SK-N-SH (cell line): Measurements from ENCODE around the gene MVB12A. TPM values are rescaled to one million over a fixed set of nuclear protein-coding genes. Genes with fewer than 3 reads are reported as not detected.
A peak's percentile ranks its signal among the peaks of the same experiment; 100 is the strongest.

Experiments
- CTCF ChIA-PET: fragments of 300-600, 350-600 bp; formaldehyde crosslinking; extraction: SDS; loops from one replicate; lab custom pipeline; 2021; lab: Yijun Ruan, JAX
- POLR2A ChIA-PET: fragments of 350-600 bp; sonication (Branson Sonifier 250); formaldehyde crosslinking; extraction: SDS; loops from one replicate; lab custom pipeline; 2020; ENCODE audit warnings: antibody characterized with exemption, inconsistent platforms; lab: Yijun Ruan, JAX
- DNase-seq: peaks from one replicate; pipeline ENCODE4 v3.0.0; 2012
- H2AFZ ChIP-seq: fragments of 200-600 bp; sonication (generic); 2 replicates; pipeline ENCODE4 v1.8.1; 2016; ENCODE audit warnings: antibody characterized with exemption, mild to moderate bottlenecking, low read depth
- H3F3A ChIP-seq: fragments of 200-600 bp; sonication (generic); replicated peaks from 2 replicates; pipeline ENCODE3; 2016; ENCODE audit warnings: antibody characterized with exemption, mild to moderate bottlenecking; ENCODE audit not compliant: insufficient read depth
- H3K27ac ChIP-seq, 2 experiments: fragments of 200-500 bp in 1 of 2; fragments of 200-600 bp in 1 of 2; sonication (Bioruptor generic) in 1 of 2; sonication (generic), shearing (Covaris generic) in 1 of 2; 2 replicates each; pipeline versions ENCODE4 v1.5.1 to v1.6.1; 2014 to 2016; ENCODE audit warnings: low read depth in 2 of 2, inconsistent platforms in 1 of 2, low read length in 1 of 2, mild to moderate bottlenecking in 1 of 2, mixed read lengths in 1 of 2
- H3K27me3 ChIP-seq: fragments of 200-600 bp; sonication (generic), shearing (Covaris generic); 2 replicates; pipeline ENCODE4 v1.6.1; 2016; ENCODE audit warnings: mixed run types; ENCODE audit not compliant: insufficient read depth
- H3K36me3 ChIP-seq, 2 experiments: fragments of 200-500 bp in 1 of 2; fragments of 200-600 bp in 1 of 2; sonication (Bioruptor generic) in 1 of 2; sonication (generic) in 1 of 2; replicated peaks in 1 of 2; 2 replicates each; pipeline versions ENCODE3 to v1.5.1; 2014 to 2016; ENCODE audit warnings: low read length in 1 of 2, mild to moderate bottlenecking in 1 of 2; ENCODE audit not compliant: insufficient read depth in 2 of 2, control insufficient read depth in 1 of 2
- H3K4me1 ChIP-seq, 2 experiments: fragments of 200-500 bp in 1 of 2; fragments of 200-600 bp in 1 of 2; sonication (Bioruptor generic) in 1 of 2; sonication (generic), shearing (Covaris generic) in 1 of 2; 2 replicates each; pipeline versions ENCODE4 v1.5.1 to v1.6.1; 2014 to 2016; ENCODE audit warnings: low read depth in 1 of 2, low read length in 1 of 2, mixed run types in 1 of 2; ENCODE audit not compliant: insufficient read depth in 2 of 2, control insufficient read depth in 1 of 2
- H3K4me2 ChIP-seq: fragments of 200-600 bp; sonication (generic), shearing (Covaris generic); 2 replicates; pipeline ENCODE4 v1.6.1; 2017; ENCODE audit warnings: mixed run types
- H3K4me3 ChIP-seq, 2 experiments: fragments of 200-500 bp in 1 of 2; fragments of 200-600 bp in 1 of 2; sonication (Bioruptor generic) in 1 of 2; sonication (generic), shearing (Covaris generic) in 1 of 2; 2 replicates each; pipeline versions ENCODE4 v1.5.1 to v1.8.1; 2014 to 2016; ENCODE audit warnings: low read depth in 2 of 2, inconsistent platforms in 1 of 2, low read length in 1 of 2, mild to moderate bottlenecking in 1 of 2, mixed read lengths in 1 of 2, moderate library complexity in 1 of 2
- H3K79me2 ChIP-seq: fragments of 200-600 bp; sonication (generic); 2 replicates; pipeline ENCODE4 v1.8.1; 2017; ENCODE audit warnings: mild to moderate bottlenecking; ENCODE audit not compliant: insufficient read depth
- H3K9ac ChIP-seq: fragments of 200-600 bp; sonication (generic); 2 replicates; pipeline ENCODE4 v1.6.1; 2017; ENCODE audit warnings: mixed run types
- H3K9me2 ChIP-seq: fragments of 200-600 bp; sonication (generic); 2 replicates; pipeline ENCODE4 v1.6.1; 2017; ENCODE audit warnings: mixed run types
- H3K9me3 ChIP-seq: fragments of 200-600 bp; sonication (generic); 2 replicates; pipeline ENCODE4 v1.6.1; 2017; ENCODE audit warnings: mixed run types, mild to moderate bottlenecking, moderate library complexity
- H4K20me1 ChIP-seq: fragments of 200-600 bp; sonication (generic); 2 replicates; pipeline ENCODE4 v1.6.1; 2017; ENCODE audit warnings: mild to moderate bottlenecking, mixed run types; ENCODE audit not compliant: insufficient read depth
- EP300 ChIP-seq, 2 experiments: IDR thresholded peaks; 2 replicates each; pipeline versions ENCODE4 v1.4.0 to v1.6.1; 2012; ENCODE audit warnings: borderline replicate concordance in 1 of 2, low read depth in 1 of 2, low read length in 1 of 2
- EZH2phosphoT487 ChIP-seq: fragments of 200-600 bp; sonication (generic); IDR thresholded peaks from 2 replicates; pipeline ENCODE4 v1.6.1; 2017; ENCODE audit warnings: low read depth, mixed run types, mild to moderate bottlenecking, antibody characterized with exemption, moderate library complexity, borderline replicate concordance
- FOXJ3 ChIP-seq: sonication (generic); formaldehyde crosslinking; IDR thresholded peaks from 2 replicates; pipeline ENCODE4 v1.5.1; 2020; ENCODE audit warnings: mild to moderate bottlenecking, missing genetic modification reagents
- GATA2 ChIP-seq: sonication (generic); formaldehyde crosslinking; IDR thresholded peaks from 2 replicates; pipeline ENCODE4 v1.5.0; 2020; ENCODE audit warnings: mild to moderate bottlenecking, missing genetic modification reagents
- JUND ChIP-seq: IDR thresholded peaks from 2 replicates; pipeline ENCODE4 v1.4.0; 2012
- MEF2A ChIP-seq: IDR thresholded peaks from 2 replicates; pipeline ENCODE4 v1.4.0; 2012; ENCODE audit warnings: low read depth, borderline replicate concordance
- MXI1 ChIP-seq: IDR thresholded peaks from 2 replicates; pipeline ENCODE4 v1.6.1; 2012; ENCODE audit warnings: mild to moderate bottlenecking, low read depth, low read length, improper control_type of control experiment
- NFIC ChIP-seq: IDR thresholded peaks from 2 replicates; pipeline ENCODE4 v1.4.0; 2012; ENCODE audit warnings: borderline replicate concordance
- RAD21 ChIP-seq: IDR thresholded peaks from 2 replicates; pipeline ENCODE4 v1.6.1; 2012; ENCODE audit warnings: mild to moderate bottlenecking, low read length
- RFX5 ChIP-seq: IDR thresholded peaks from 2 replicates; pipeline ENCODE4 v1.6.1; 2012; ENCODE audit warnings: mild to moderate bottlenecking, improper control_type of control experiment, low read length
- RXRA ChIP-seq: IDR thresholded peaks from 2 replicates; pipeline ENCODE4 v1.4.0; 2012; ENCODE audit warnings: low read depth, mild to moderate bottlenecking, borderline replicate concordance
- SIN3A ChIP-seq: IDR thresholded peaks from 2 replicates; pipeline ENCODE4 v1.6.1; 2012; ENCODE audit warnings: low read depth, mild to moderate bottlenecking, low read length, moderate library complexity, borderline replicate concordance
- SMC3 ChIP-seq: IDR thresholded peaks from 2 replicates; pipeline ENCODE4 v1.6.1; 2012; ENCODE audit warnings: low read depth, low read length, improper control_type of control experiment
- TAF1 ChIP-seq: IDR thresholded peaks from 2 replicates; pipeline ENCODE4 v1.6.1; 2012; ENCODE audit warnings: low read depth, mild to moderate bottlenecking, low read length, moderate library complexity, borderline replicate concordance
- YY1 ChIP-seq: IDR thresholded peaks from 2 replicates; pipeline ENCODE4 v1.4.0; 2012; ENCODE audit warnings: low read depth, mild to moderate bottlenecking
- WGBS: methylation state at CpG from one replicate; pipeline ENCODE4 v1.1.6; 2017; ENCODE audit warnings: low lambda C conversion rate; 5-methylcytosine and 5-hydroxymethylcytosine counted together
- polyA plus RNA-seq, 3 experiments: library from polyadenylated mRNA; depleted of rRNA; stranded (reverse); fragments of >200 nt; gene quantifications; 2 replicates each; pipeline ENCODE4 v1.2.3, GENCODE V29; 2012
- TF ChIP-seq, protein P1 (sequence below): fragments of 200-600 bp; sonication (generic); IDR thresholded peaks from 2 replicates; pipeline ENCODE4 v1.6.1; 2017; ENCODE audit warnings: antibody characterized with exemption, mild to moderate bottlenecking, moderate library complexity
- TF ChIP-seq, protein P2 (sequence below): IDR thresholded peaks from 2 replicates; pipeline ENCODE4 v1.4.0; 2012; ENCODE audit warnings: low read depth, borderline replicate concordance
- TF ChIP-seq, protein P3 (sequence below): IDR thresholded peaks from 2 replicates; pipeline ENCODE4 v1.4.0; 2012; ENCODE audit warnings: low read depth, borderline replicate concordance

Gene MVB12A
- polyA plus RNA-seq, 1 of the 3 experiments (the other 2 are of a cell fraction), result 63.9 TPM

DNA sequence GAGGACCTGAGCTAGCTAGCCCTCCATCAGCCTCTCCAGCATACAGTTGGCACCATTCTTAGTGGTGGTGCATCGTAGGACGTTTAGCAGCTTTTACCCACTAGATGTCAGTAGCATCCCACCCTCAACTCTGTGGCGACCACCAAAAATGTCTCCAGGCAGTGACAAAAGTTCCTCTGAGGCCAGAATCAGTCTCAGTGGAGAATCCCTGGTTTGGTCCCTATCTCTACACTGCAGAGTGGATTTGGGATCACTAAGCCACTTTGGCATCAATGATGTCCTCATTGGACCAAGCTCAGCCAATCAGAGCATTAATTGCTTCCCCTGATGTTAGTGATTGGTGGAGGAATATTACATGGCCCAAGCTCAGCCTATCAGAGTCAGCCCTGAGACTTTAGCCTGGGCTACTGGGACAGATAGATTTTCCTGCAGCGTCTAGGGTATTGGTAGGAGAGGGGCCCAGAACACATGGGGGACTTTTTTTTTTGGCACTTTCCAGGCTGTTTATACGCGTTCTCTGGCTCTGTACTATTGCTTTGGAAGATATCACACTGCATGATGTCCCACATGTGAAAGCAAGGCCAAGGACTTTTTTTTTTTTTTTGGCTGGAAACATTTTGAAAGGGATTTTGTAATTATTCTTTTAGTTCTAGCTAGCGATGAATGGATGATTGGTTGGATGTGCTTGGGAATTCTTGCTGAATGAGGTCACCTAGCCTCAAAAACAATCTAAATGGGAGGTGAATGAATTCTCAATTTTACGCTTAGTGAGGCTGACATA, 21.6 kb downstream of the MVB12A start:
- Histone ChIP-seq H2AFZ (no peak overlapping the region), H3K4me1 (no peaks in the 10 kb centered on the region), H4K20me1 (no peaks in the 10 kb centered on the region), H3K4me2 (no peak overlapping the region), H3K9me3 (no peaks in the 10 kb centered on the region), H3K9me2 (no peaks in the 10 kb centered on the region), H3F3A (no peaks in the 10 kb centered on the region), H3K27ac (no peak overlapping the region), H3K27me3 (no peaks in the 10 kb centered on the region), H3K9ac (no peak overlapping the region), H3K4me3 (no peak overlapping the region), H3K36me3 (no peaks in the 10 kb centered on the region), H3K79me2 (no peaks in the 10 kb centered on the region)
- POLR2A ChIA-PET, result no interaction called here
- TF ChIP-seq NFIC (no peak), YY1 (no peak), RXRA (no peak), RFX5 (no peak), EZH2phosphoT487 (no peak), FOXJ3 (no peak), SIN3A (no peak), TAF1 (no peak), JUND (no peak), GATA2 (CRISPR knock-in tag) (no peak), EP300 (IDR thresholded peaks at IDR 0.05; ENCODE audit: borderline replicate concordance in 1 of 2, low read depth in 1 of 2, low read length in 1 of 2) (no peak), RAD21 (peak; percentile 67), SMC3 (peak; percentile 15; the same call in 1 of the 2 replicates), MEF2A (no peak), MXI1 (no peak)
- TF ChIP-seq, protein P1, sequence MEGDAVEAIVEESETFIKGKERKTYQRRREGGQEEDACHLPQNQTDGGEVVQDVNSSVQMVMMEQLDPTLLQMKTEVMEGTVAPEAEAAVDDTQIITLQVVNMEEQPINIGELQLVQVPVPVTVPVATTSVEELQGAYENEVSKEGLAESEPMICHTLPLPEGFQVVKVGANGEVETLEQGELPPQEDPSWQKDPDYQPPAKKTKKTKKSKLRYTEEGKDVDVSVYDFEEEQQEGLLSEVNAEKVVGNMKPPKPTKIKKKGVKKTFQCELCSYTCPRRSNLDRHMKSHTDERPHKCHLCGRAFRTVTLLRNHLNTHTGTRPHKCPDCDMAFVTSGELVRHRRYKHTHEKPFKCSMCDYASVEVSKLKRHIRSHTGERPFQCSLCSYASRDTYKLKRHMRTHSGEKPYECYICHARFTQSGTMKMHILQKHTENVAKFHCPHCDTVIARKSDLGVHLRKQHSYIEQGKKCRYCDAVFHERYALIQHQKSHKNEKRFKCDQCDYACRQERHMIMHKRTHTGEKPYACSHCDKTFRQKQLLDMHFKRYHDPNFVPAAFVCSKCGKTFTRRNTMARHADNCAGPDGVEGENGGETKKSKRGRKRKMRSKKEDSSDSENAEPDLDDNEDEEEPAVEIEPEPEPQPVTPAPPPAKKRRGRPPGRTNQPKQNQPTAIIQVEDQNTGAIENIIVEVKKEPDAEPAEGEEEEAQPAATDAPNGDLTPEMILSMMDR, result peak; percentile 49
- TF ChIP-seq, protein P2, sequence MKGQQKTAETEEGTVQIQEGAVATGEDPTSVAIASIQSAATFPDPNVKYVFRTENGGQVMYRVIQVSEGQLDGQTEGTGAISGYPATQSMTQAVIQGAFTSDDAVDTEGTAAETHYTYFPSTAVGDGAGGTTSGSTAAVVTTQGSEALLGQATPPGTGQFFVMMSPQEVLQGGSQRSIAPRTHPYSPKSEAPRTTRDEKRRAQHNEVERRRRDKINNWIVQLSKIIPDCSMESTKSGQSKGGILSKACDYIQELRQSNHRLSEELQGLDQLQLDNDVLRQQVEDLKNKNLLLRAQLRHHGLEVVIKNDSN, result no peak
- TF ChIP-seq, protein P3, sequence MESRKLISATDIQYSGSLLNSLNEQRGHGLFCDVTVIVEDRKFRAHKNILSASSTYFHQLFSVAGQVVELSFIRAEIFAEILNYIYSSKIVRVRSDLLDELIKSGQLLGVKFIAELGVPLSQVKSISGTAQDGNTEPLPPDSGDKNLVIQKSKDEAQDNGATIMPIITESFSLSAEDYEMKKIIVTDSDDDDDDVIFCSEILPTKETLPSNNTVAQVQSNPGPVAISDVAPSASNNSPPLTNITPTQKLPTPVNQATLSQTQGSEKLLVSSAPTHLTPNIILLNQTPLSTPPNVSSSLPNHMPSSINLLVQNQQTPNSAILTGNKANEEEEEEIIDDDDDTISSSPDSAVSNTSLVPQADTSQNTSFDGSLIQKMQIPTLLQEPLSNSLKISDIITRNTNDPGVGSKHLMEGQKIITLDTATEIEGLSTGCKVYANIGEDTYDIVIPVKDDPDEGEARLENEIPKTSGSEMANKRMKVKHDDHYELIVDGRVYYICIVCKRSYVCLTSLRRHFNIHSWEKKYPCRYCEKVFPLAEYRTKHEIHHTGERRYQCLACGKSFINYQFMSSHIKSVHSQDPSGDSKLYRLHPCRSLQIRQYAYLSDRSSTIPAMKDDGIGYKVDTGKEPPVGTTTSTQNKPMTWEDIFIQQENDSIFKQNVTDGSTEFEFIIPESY, result no peak
- DNase-seq, result peak; percentile 68
- 76% methylated on average over 7 of the region's 8 CpGs for WGBS
- CTCF ChIA-PET, result interaction anchor here (0.9 to 3.6 kb wide), 11 partner anchors 10 to 135 kb away, joined by 3 to 22 read pairs (median 4); partner anchors contain the start of gene CCDC194
